ENCODE results near the gene SAMD14. TPM values are rescaled to one million over a fixed set of nuclear protein-coding genes. Genes with fewer than 3 reads are reported as not detected.

The SAMD14 gene
- total and polyA plus RNA-seq, 12 donors: 1.5 to 3.8 (median 2.0) TPM

- Histone ChIP-seq H3K27me3 (no peaks in the 10 kb centered on the region), H3K27ac (peak overlapping the region; percentile 39 to 99 (median 98)), H3K4me3 (no peak overlapping the region), H3K36me3 (no peaks in the 10 kb centered on the region), H3K9me3 (no peaks in the 10 kb centered on the region), H3K4me1 (peaks cover 28 to 59% (median 47%) of the 10 kb centered on the region in 9 donors)
- no peak for TF ChIP-seq CTCF (IDR thresholded peaks at IDR 0.05)
- peak; percentile 62 to 78 for DNase-seq
- intact Hi-C loops (cut with DNase I): loop anchor here in 1 of 10 donors (5.0 kb wide), 1 partner anchor 57 kb away; the partner anchor contains the start of gene PDK2
- ATAC-seq: peak in 6 of 8 donors; percentile 8 to 29 (median 16)
- whole genome bisulfite sequencing, 2 donors: 14% methylated on average over 16 of the region's 16 CpGs
These were observed 24.0 kb upstream of the SAMD14 start for GRCh38 chr17:50153650-50154575.

GRCh38 chr17:50152736-50153135, 22.8 kb upstream of the SAMD14 start:
- DNase-seq (no peak), ATAC-seq (no peak)
- H3K36me3 ChIP-seq: no peaks in the 10 kb centered on the region
- WGBS, 2 donors: 68 to 77% methylated on average over 7 of the region's 7 CpGs
- intact Hi-C loops (cut with DNase I): loop anchor here in 1 of 10 donors (5.0 kb wide), 1 partner anchor 55 kb away; the partner anchor contains the start of gene PDK2
- peaks cover 33 to 69% (median 56%) of the 10 kb centered on the region in 9 donors for H3K4me1 ChIP-seq
- no peak for TF ChIP-seq CTCF (IDR thresholded peaks at IDR 0.05)
- no peaks in the 10 kb centered on the region for H3K9me3 ChIP-seq
- H3K4me3 ChIP-seq: peak overlapping the region in 6 of 10 donors; percentile 86 to 99 (median 90)
- peak overlapping the region; percentile 93 to 99 (median 98) for H3K27ac ChIP-seq
- no peaks in the 10 kb centered on the region for H3K27me3 ChIP-seq

- peak overlapping the region; percentile 93 to 99 (median 98) for H3K27ac ChIP-seq
- ATAC-seq: peak; percentile 60 to 88 (median 74)
- no peaks in the 10 kb centered on the region for H3K9me3 ChIP-seq
- 7 to 13% methylated on average over 12 of the region's 12 CpGs for WGBS, 2 donors
- peak overlapping the region; percentile 86 to 99 (median 90) for H3K4me3 ChIP-seq
- no peaks in the 10 kb centered on the region for H3K27me3 ChIP-seq
- peak; percentile 75 to 92 for DNase-seq
- H3K36me3 ChIP-seq: no peaks in the 10 kb centered on the region
- H3K4me1 ChIP-seq: peaks cover 36 to 76% (median 62%) of the 10 kb centered on the region in 9 donors
- intact Hi-C loops (cut with DNase I): loop anchor here in 1 of 10 donors (5.0 kb wide), 1 partner anchor 55 kb away; the partner anchor contains the start of gene PDK2
- TF ChIP-seq CTCF (IDR thresholded peaks at IDR 0.05): peak in 1 of 9 donors; percentile 6
These were observed 22.1 kb upstream of the SAMD14 start for GRCh38 chr17:50151937-50152547.
